Measurements from ENCODE around the gene C22orf23.

DNA sequence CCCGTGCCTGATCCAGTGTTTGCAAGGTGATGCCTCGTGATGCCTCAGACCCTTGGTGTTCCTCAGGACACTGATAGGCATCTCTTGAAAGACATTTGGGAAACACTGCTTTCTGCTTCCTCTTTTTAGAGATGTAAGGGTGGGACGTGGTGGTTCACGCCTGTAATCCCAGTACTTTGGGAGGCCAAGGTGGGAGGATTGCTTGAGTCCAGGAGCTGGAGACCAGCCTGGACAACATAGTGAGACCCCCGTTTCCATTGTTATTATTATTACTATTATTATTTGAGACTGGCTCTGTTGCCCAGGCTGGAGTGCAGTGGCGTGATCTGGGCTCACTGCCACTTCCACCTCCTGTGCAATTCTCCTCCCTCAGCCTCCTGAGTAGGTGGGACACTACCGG, 37.5 kb upstream of the C22orf23 start:
- TF ChIP-seq, protein P1, sequence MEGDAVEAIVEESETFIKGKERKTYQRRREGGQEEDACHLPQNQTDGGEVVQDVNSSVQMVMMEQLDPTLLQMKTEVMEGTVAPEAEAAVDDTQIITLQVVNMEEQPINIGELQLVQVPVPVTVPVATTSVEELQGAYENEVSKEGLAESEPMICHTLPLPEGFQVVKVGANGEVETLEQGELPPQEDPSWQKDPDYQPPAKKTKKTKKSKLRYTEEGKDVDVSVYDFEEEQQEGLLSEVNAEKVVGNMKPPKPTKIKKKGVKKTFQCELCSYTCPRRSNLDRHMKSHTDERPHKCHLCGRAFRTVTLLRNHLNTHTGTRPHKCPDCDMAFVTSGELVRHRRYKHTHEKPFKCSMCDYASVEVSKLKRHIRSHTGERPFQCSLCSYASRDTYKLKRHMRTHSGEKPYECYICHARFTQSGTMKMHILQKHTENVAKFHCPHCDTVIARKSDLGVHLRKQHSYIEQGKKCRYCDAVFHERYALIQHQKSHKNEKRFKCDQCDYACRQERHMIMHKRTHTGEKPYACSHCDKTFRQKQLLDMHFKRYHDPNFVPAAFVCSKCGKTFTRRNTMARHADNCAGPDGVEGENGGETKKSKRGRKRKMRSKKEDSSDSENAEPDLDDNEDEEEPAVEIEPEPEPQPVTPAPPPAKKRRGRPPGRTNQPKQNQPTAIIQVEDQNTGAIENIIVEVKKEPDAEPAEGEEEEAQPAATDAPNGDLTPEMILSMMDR (conservative IDR thresholded peaks at IDR 0.05): no peak
- no peak for TF ChIP-seq ZFX (IDR thresholded peaks at IDR 0.05)
